Tibial artery (tissue), 4 donors: ENCODE data around the gene ITPR3.

Source experiments
- DNase-seq, 2 donors: peaks; one replicate each; pipeline ENCODE4 v3.0.0-alpha.2; 2019
- H3K27ac ChIP-seq, 2 donors: fragments of 200-600 bp; sonication (generic) in 1 of 2; 1 replicate in 1 of 2; 2 replicates in 1 of 2; pipeline ENCODE4 v1.5.1; 2018 to 2019; ENCODE audit warnings: mild to moderate bottlenecking in 1 of 2
- H3K27me3 ChIP-seq, 2 donors: fragments of 200-600 bp; sonication (generic) in 1 of 2; one replicate each; pipeline versions ENCODE4 v1.5.1 to v1.6.0; 2016 to 2019
- H3K36me3 ChIP-seq, 3 donors: fragments of 200-600 bp; sonication (generic) in 2 of 3; one replicate each; pipeline ENCODE4 v1.5.1; 2016 to 2019; ENCODE audit warnings: mild to moderate bottlenecking in 2 of 3
- H3K4me1 ChIP-seq, 4 donors: fragments of 200-600 bp; sonication (generic) in 2 of 4; 1 replicate in 3 of 4; 2 replicates in 1 of 4; pipeline ENCODE4 v1.5.1; 2016 to 2019
- H3K4me3 ChIP-seq, 2 donors: fragments of 200-600 bp; sonication (generic) in 1 of 2; 1 replicate in 1 of 2; 2 replicates in 1 of 2; pipeline ENCODE4 v1.5.1; 2018 to 2019; ENCODE audit warnings: mild to moderate bottlenecking in 2 of 2
- H3K9me3 ChIP-seq, 3 donors: fragments of 200-600 bp; sonication (generic) in 1 of 3; one replicate each; pipeline ENCODE4 v1.5.1; 2016 to 2019
- CTCF ChIP-seq, 2 experiments: fragments of 200-600 bp in 1 of 2; fragments of 450-650 bp in 1 of 2; IDR thresholded peaks; one replicate each; pipeline ENCODE4 v1.5.1; 2017 to 2019; ENCODE audit warnings: antibody characterized with exemption in 2 of 2, mild to moderate bottlenecking in 1 of 2, moderate library complexity in 1 of 2
- intact Hi-C: fragments of 100-400 bp; cut with DNase I; formaldehyde crosslinking; loops from one replicate; pipeline ENCODE4 v1.15.0; 2023; ENCODE audit warnings: low total_unique reads

ITPR3 gene

GRCh38 chr6:33720998-33721397, 99.9 kb downstream of the ITPR3 start:
- no peak for TF ChIP-seq CTCF (IDR thresholded peaks at IDR 0.05)
- intact Hi-C loops, result no loop called here

DNA sequence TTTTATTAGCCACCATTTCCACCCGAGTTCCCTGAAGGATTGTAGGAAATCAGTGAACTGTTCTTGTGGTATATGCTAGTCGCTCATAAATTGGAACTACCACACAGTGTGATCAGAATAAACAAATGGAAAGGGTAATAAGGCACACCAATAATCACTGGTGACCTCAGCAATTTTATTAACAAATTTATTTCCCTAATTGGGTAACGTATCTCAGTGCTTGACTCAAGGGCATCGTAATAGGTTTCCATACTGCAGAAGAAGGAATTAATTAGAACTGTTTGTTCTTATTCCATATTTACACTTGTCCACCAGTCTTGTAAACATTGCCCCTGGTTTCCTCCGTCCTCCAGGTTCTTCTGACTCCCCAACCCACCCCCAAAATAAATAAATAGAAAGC, 100.4 kb downstream of the ITPR3 start:
- no peak for TF ChIP-seq CTCF (IDR thresholded peaks at IDR 0.05)
- intact Hi-C loops, result no loop called here
- H3K27ac ChIP-seq, result no peak overlapping the region
- H3K4me1 ChIP-seq, result peaks cover 0 to 22% (median 14%) of the 10 kb centered on the region in 4 donors
- H3K27me3 ChIP-seq, result no peaks in the 10 kb centered on the region
- H3K36me3 ChIP-seq, result no peaks in the 10 kb centered on the region
- DNase-seq, result no peak
- H3K9me3 ChIP-seq, result no peaks in the 10 kb centered on the region
- H3K4me3 ChIP-seq, result no peak overlapping the region

More at GRCh38 chr6:33720998-33721397, 99.9 kb downstream of the ITPR3 start:
- no peaks in the 10 kb centered on the region for H3K36me3 ChIP-seq
- H3K4me1 ChIP-seq, result peaks cover 0 to 23% (median 14%) of the 10 kb centered on the region in 4 donors
- H3K4me3 ChIP-seq, result no peak overlapping the region
- no peaks in the 10 kb centered on the region for H3K9me3 ChIP-seq
- H3K27ac ChIP-seq, result no peak overlapping the region
- H3K27me3 ChIP-seq, result no peaks in the 10 kb centered on the region
- DNase-seq, result no peak

GRCh38 chr6:33722103-33722623, 101.0 kb downstream of the ITPR3 start:
- intact Hi-C loops, result no loop called here
- Histone ChIP-seq H3K27me3 (no peaks in the 10 kb centered on the region), H3K9me3 (no peaks in the 10 kb centered on the region), H3K36me3 (no peaks in the 10 kb centered on the region), H3K4me3 (no peak overlapping the region), H3K27ac (no peak overlapping the region), H3K4me1 (peaks cover 0 to 16% (median 11%) of the 10 kb centered on the region in 4 donors)
- no peak for TF ChIP-seq CTCF (IDR thresholded peaks at IDR 0.05)
- no peak for DNase-seq

GRCh38 chr6:33723371-33724085, 102.4 kb downstream of the ITPR3 start:
- Histone ChIP-seq H3K27ac (no peak overlapping the region), H3K4me3 (no peak overlapping the region), H3K9me3 (no peaks in the 10 kb centered on the region), H3K4me1 (peaks cover 0 to 2% (median under 1%) of the 10 kb centered on the region in 4 donors), H3K27me3 (no peaks in the 10 kb centered on the region), H3K36me3 (no peaks in the 10 kb centered on the region)
- intact Hi-C loops, result no loop called here
- no peak for DNase-seq
- no peak for TF ChIP-seq CTCF (IDR thresholded peaks at IDR 0.05)

DNA sequence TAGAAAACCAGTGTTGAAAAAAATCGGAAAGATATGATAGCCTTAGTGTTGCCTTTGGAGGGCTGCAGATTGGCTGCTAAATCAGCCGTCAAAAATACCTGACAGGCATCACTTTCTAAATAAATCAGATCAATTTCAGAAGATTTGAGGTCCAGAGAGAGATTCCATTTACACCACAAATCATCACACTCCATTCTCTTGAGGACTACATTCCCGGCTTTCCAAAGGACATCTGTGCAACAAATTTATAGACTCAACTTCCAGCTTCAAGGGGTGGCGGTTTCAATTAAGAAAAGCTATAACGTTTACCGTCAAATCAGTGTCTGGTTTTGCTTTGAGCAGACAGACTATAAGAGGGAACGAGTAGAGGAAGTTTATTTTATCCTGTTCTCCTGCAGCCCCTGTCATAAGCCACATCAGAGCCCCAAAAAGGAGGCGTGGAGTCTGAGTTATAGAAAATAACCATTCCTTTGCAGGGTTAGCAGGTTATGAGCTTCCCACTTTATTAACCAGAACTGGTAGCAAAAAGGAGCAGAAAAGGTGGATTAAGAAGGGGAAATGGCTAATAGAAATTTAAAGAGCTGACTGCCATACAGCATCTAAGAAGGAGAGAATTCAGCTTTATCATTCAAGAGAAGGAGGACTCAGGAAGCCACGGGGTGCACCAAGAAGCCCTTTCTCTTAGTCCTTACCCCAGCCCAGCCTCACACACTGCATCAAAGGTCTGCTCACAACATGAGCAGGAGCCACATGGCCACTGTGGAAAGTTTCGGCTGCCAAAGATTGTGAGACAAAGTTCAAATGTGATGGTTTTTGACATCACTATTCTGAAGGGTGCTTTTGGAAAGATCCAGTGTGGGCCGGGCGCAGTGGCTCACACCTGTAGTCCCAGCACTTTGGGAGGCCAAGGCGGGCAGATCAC, 103.2 kb downstream of the ITPR3 start:
- intact Hi-C loops, result no loop called here
- H3K9me3 ChIP-seq, result no peaks in the 10 kb centered on the region
- H3K4me1 ChIP-seq, result no peaks in the 10 kb centered on the region
- H3K4me3 ChIP-seq, result no peak overlapping the region
- no peaks in the 10 kb centered on the region for H3K27me3 ChIP-seq
- no peaks in the 10 kb centered on the region for H3K36me3 ChIP-seq
- TF ChIP-seq CTCF (IDR thresholded peaks at IDR 0.05), result no peak
- no peak for DNase-seq
- H3K27ac ChIP-seq, result no peak overlapping the region
